ENCODE measurements around the gene YAE1.
"Not testable (repeated sequence)": the region's sequence is repeated elsewhere in the genome, so short reads cannot be mapped to it uniquely, and the experiment has no call there.

Gene YAE1

DNA sequence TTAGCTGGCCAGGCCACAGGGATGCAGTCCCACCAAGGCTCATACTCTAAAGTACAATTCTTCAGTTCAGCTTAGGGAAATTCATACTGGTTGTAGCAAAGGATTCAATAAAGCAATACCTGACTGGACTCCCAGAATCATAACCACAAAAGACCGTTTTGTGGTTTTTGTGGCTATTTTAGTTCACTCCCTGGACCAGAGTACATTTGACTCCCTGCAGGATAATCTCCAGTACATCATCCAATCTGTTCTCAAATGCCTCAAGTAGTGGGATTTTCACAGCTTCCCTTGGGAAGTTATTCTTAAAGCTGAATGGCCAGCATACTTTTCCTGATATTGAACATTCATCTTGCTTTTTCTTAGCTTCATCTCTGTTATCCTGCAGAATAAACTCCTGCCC is 29.3 kb upstream of the YAE1 start:
- Histone ChIP-seq H3K27me3 (ENCODE audit: insufficient read depth, insufficient read length) (no peaks in the 10 kb centered on the region), H3K36me3 (ENCODE audit: insufficient read depth, insufficient read length, low read length) (no peaks in the 10 kb centered on the region), H3K9me3 (ENCODE audit: insufficient read depth, low read length) (no peaks in the 10 kb centered on the region), H3K9ac (ENCODE audit: insufficient read length, low read depth) (no peak overlapping the region), H3K4me1 (ENCODE audit: insufficient read depth, insufficient read length) (peaks cover 3% of the 10 kb centered on the region), H3K4me3 (ENCODE audit: insufficient read length, low read depth) (no peak overlapping the region)
- DNase-seq (ENCODE audit: low read depth, low spot score): no peak
- TF ChIP-seq SUZ12 (IDR thresholded peaks at IDR 0.05; ENCODE audit: extremely low read depth, insufficient read depth, insufficient read length) (no peak), YY1 (IDR thresholded peaks at IDR 0.05; ENCODE audit: insufficient read depth, insufficient read length) (no peak), ZNF274 (IDR thresholded peaks at IDR 0.05; ENCODE audit: low read depth, low read length) (no peak)

DNA sequence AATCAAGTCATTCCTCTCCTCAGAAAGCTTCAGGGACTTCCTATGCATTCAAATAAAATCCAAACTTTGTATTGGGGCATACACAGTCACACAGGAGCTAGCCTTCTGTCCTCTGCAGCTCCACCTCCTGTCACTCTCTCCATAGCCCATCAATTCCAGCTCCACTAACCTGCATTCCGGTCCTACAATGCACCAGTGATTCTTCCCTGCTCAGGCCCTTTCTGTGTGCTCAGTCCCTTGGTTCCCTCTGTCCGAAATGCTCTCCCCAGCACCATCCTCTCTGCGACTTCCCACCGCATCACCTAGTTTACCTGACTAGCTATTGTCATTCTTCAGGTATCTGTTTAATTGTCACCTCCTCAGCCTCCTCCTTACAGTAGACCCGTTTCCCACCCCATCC is 26.4 kb upstream of the YAE1 start:
- no peaks in the 10 kb centered on the region for H3K27me3 ChIP-seq (ENCODE audit: insufficient read depth, insufficient read length)
- H3K36me3 ChIP-seq (ENCODE audit: insufficient read depth, insufficient read length, low read length): no peaks in the 10 kb centered on the region
- no peak overlapping the region for H3K9ac ChIP-seq (ENCODE audit: insufficient read length, low read depth)
- H3K4me3 ChIP-seq (ENCODE audit: insufficient read length, low read depth): no peak overlapping the region
- TF ChIP-seq YY1 (IDR thresholded peaks at IDR 0.05; ENCODE audit: insufficient read depth, insufficient read length) (no peak), SUZ12 (IDR thresholded peaks at IDR 0.05; ENCODE audit: extremely low read depth, insufficient read depth, insufficient read length) (no peak), ZNF274 (IDR thresholded peaks at IDR 0.05; ENCODE audit: low read depth, low read length) (no peak)
- no peaks in the 10 kb centered on the region for H3K9me3 ChIP-seq (ENCODE audit: insufficient read depth, low read length)
- DNase-seq (ENCODE audit: low read depth, low spot score): no peak
- peaks cover 3% of the 10 kb centered on the region for H3K4me1 ChIP-seq (ENCODE audit: insufficient read depth, insufficient read length)

DNA sequence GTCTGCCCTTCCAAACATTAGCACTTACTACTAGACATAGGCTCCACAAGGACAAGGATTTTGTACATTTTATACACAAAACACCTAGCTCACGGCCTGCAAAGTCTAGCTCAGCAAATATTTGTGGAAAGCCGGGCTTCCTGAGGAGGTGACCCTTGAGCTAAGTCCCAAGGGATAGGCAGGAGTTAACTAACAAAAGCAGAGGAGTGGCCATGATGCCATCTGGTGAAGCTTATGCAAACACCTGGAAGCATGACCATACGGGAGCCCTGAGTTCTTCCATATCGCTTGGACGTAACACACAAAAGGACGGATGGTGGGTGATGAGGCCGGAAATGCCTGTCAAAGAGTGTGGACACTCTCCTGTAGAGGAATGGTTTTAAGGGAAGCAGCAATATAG is 25.9 kb upstream of the YAE1 start:
- Histone ChIP-seq H3K9ac (ENCODE audit: insufficient read length, low read depth) (no peak overlapping the region), H3K27me3 (ENCODE audit: insufficient read depth, insufficient read length) (no peaks in the 10 kb centered on the region), H3K36me3 (ENCODE audit: insufficient read depth, insufficient read length, low read length) (no peaks in the 10 kb centered on the region), H3K4me3 (ENCODE audit: insufficient read length, low read depth) (no peak overlapping the region), H3K9me3 (ENCODE audit: insufficient read depth, low read length) (no peaks in the 10 kb centered on the region), H3K4me1 (ENCODE audit: insufficient read depth, insufficient read length) (peaks cover 3% of the 10 kb centered on the region)
- no peak for DNase-seq (ENCODE audit: low read depth, low spot score)
- no peak for TF ChIP-seq ZNF274 (IDR thresholded peaks at IDR 0.05; ENCODE audit: low read depth, low read length)
- TF ChIP-seq SUZ12 (IDR thresholded peaks at IDR 0.05; ENCODE audit: extremely low read depth, insufficient read depth, insufficient read length): no peak
- TF ChIP-seq YY1 (IDR thresholded peaks at IDR 0.05; ENCODE audit: insufficient read depth, insufficient read length): no peak

DNA sequence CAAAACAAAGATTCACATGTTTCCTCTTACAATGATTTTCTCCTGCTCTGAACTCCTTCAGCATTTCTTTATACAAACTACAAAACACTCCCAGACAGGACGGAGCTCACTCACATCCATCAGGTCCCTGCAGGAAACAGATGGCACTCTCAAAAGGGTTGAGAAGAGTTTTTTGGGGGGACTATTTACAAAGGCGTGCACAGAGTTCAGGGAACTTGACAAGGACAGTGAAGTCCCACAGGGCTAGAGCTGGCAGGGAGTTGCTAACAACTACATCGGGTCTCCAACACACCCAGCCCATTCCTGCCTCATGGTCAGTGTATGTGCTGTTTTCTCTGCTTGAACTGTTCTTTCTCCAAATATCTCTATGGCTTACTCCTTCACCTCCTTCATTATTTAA is 24.7 kb upstream of the YAE1 start:
- H3K27me3 ChIP-seq (ENCODE audit: insufficient read depth, insufficient read length): no peaks in the 10 kb centered on the region
- H3K9ac ChIP-seq (ENCODE audit: insufficient read length, low read depth): no peak overlapping the region
- peaks cover 3% of the 10 kb centered on the region for H3K4me1 ChIP-seq (ENCODE audit: insufficient read depth, insufficient read length)
- H3K36me3 ChIP-seq (ENCODE audit: insufficient read depth, insufficient read length, low read length): no peaks in the 10 kb centered on the region
- H3K4me3 ChIP-seq (ENCODE audit: insufficient read length, low read depth): no peak overlapping the region
- no peaks in the 10 kb centered on the region for H3K9me3 ChIP-seq (ENCODE audit: insufficient read depth, low read length)
- TF ChIP-seq YY1 (IDR thresholded peaks at IDR 0.05; ENCODE audit: insufficient read depth, insufficient read length) (no peak), ZNF274 (IDR thresholded peaks at IDR 0.05; ENCODE audit: low read depth, low read length) (no peak), SUZ12 (IDR thresholded peaks at IDR 0.05; ENCODE audit: extremely low read depth, insufficient read depth, insufficient read length) (no peak)
- DNase-seq (ENCODE audit: low read depth, low spot score): no peak

DNA sequence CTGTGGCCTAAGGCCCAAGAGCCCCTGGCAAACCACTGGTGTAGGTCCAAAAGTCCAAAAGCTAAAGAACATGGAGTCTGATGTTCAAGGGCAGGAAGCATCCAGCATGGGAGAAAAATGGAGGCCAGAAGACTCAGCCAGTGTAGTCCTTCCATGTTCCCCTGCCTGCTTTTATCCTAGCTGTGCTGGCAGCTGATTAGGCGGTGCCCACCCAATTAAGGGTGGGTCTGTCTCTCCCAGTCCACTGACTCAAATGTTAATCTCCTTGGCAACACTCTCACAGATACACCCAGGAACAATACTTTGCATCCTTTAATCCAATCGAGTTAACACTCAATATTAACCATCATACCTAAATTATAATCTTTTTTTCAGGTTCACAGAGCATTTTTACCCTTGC is 21.4 kb upstream of the YAE1 start:
- peaks cover 14% of the 10 kb centered on the region; the same call in 1 of the 2 replicates for H3K9me3 ChIP-seq (ENCODE audit: insufficient read depth, low read length)
- H3K9ac ChIP-seq (ENCODE audit: insufficient read length, low read depth); H3K36me3 ChIP-seq (ENCODE audit: insufficient read depth, insufficient read length, low read length); DNase-seq (ENCODE audit: low read depth, low spot score); H3K4me1 ChIP-seq (ENCODE audit: insufficient read depth, insufficient read length); H3K4me3 ChIP-seq (ENCODE audit: insufficient read length, low read depth); H3K27me3 ChIP-seq (ENCODE audit: insufficient read depth, insufficient read length): not testable (repeated sequence)

DNA sequence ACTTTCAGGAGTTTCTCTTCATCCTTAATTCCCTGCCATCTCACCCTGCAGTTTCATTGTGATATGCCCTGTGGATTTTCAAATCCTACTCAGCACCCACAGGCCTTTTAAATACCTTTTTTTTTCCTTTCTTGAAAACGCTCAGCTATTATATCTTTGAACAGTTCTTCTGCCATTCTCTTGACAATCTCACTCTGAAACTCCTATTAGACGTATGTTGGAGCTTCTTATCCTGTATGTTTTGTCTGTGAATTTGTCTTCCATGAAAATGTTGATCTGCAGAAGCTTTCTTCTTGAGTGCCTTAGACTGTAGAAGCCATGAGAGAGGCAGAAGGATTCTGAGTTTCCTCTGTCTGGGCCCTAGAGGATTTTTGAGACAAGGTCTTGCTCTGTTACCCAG is 18.9 kb upstream of the YAE1 start:
- Histone ChIP-seq H3K9me3 (ENCODE audit: insufficient read depth, low read length) (peaks cover 14% of the 10 kb centered on the region; the same call in 1 of the 2 replicates), H3K9ac (ENCODE audit: insufficient read length, low read depth) (no peak overlapping the region), H3K36me3 (ENCODE audit: insufficient read depth, insufficient read length, low read length) (no peaks in the 10 kb centered on the region), H3K4me1 (ENCODE audit: insufficient read depth, insufficient read length) (no peaks in the 10 kb centered on the region), H3K4me3 (ENCODE audit: insufficient read length, low read depth) (no peak overlapping the region), H3K27me3 (ENCODE audit: insufficient read depth, insufficient read length) (no peaks in the 10 kb centered on the region)
- TF ChIP-seq SUZ12 (IDR thresholded peaks at IDR 0.05; ENCODE audit: extremely low read depth, insufficient read depth, insufficient read length) (no peak), ZNF274 (IDR thresholded peaks at IDR 0.05; ENCODE audit: low read depth, low read length) (no peak), YY1 (IDR thresholded peaks at IDR 0.05; ENCODE audit: insufficient read depth, insufficient read length) (no peak)
- no peak for DNase-seq (ENCODE audit: low read depth, low spot score)

DNA sequence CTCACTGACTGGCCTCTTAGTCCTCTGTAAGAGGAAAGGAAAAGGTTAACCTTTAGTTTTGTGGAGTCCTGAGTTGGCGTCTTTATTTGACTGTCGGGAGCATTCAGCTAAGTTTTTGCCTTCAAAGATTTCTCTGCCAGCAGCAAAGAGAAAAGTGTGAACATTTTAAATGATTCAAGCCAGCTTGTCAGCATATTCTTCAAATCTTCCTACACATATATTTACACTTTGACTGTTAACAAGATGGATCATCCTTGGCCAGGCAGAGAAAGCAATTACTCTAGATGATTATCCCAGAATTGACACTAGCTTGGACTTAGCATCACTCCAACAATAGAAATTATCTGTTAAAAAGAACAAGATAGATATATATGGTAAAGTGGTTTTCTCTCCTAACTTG is 15.8 kb upstream of the YAE1 start:
- Histone ChIP-seq H3K9me3 (ENCODE audit: insufficient read depth, low read length) (peaks cover 14% of the 10 kb centered on the region; the same call in 1 of the 2 replicates), H3K36me3 (ENCODE audit: insufficient read depth, insufficient read length, low read length) (no peaks in the 10 kb centered on the region), H3K9ac (ENCODE audit: insufficient read length, low read depth) (no peak overlapping the region), H3K4me1 (ENCODE audit: insufficient read depth, insufficient read length) (no peaks in the 10 kb centered on the region), H3K27me3 (ENCODE audit: insufficient read depth, insufficient read length) (no peaks in the 10 kb centered on the region), H3K4me3 (ENCODE audit: insufficient read length, low read depth) (no peak overlapping the region)
- DNase-seq (ENCODE audit: low read depth, low spot score): no peak
- no peak for TF ChIP-seq YY1 (IDR thresholded peaks at IDR 0.05; ENCODE audit: insufficient read depth, insufficient read length)
- TF ChIP-seq SUZ12 (IDR thresholded peaks at IDR 0.05; ENCODE audit: extremely low read depth, insufficient read depth, insufficient read length): no peak
- TF ChIP-seq ZNF274 (IDR thresholded peaks at IDR 0.05; ENCODE audit: low read depth, low read length): no peak

DNA sequence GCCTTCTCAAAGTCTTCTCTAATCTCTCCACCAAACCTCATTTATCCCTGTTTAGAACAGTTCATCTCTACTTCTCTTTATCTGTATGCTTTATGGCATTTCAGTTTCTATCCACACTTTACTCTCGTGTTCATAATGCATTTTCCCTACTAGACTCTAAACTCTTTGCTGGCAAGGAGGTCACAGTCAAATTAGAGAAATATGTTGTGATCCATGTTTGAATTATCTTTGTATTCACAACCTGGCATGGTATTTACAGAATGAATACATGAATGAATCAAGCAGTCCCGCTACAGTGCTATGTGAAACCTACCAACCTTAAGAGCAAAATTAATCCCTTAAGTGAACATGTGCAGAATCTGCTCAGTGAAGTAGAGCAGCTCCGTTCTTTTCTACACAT is 12.8 kb upstream of the YAE1 start:
- Histone ChIP-seq H3K9ac (ENCODE audit: insufficient read length, low read depth) (no peak overlapping the region), H3K4me3 (ENCODE audit: insufficient read length, low read depth) (no peak overlapping the region), H3K4me1 (ENCODE audit: insufficient read depth, insufficient read length) (no peaks in the 10 kb centered on the region), H3K27me3 (ENCODE audit: insufficient read depth, insufficient read length) (no peaks in the 10 kb centered on the region), H3K36me3 (ENCODE audit: insufficient read depth, insufficient read length, low read length) (no peaks in the 10 kb centered on the region), H3K9me3 (ENCODE audit: insufficient read depth, low read length) (no peaks in the 10 kb centered on the region)
- TF ChIP-seq SUZ12 (IDR thresholded peaks at IDR 0.05; ENCODE audit: extremely low read depth, insufficient read depth, insufficient read length): no peak
- TF ChIP-seq YY1 (IDR thresholded peaks at IDR 0.05; ENCODE audit: insufficient read depth, insufficient read length): no peak
- no peak for TF ChIP-seq ZNF274 (IDR thresholded peaks at IDR 0.05; ENCODE audit: low read depth, low read length)
- DNase-seq (ENCODE audit: low read depth, low spot score): no peak
